ENCODE results near the gene PUS7. TPM values are rescaled to one million over a fixed set of nuclear protein-coding genes. Genes with fewer than 3 reads are reported as not detected.

The PUS7 gene, protein sequence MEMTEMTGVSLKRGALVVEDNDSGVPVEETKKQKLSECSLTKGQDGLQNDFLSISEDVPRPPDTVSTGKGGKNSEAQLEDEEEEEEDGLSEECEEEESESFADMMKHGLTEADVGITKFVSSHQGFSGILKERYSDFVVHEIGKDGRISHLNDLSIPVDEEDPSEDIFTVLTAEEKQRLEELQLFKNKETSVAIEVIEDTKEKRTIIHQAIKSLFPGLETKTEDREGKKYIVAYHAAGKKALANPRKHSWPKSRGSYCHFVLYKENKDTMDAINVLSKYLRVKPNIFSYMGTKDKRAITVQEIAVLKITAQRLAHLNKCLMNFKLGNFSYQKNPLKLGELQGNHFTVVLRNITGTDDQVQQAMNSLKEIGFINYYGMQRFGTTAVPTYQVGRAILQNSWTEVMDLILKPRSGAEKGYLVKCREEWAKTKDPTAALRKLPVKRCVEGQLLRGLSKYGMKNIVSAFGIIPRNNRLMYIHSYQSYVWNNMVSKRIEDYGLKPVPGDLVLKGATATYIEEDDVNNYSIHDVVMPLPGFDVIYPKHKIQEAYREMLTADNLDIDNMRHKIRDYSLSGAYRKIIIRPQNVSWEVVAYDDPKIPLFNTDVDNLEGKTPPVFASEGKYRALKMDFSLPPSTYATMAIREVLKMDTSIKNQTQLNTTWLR
- total RNA-seq = 8.6 and 14.2 TPM in 2 replicates

GRCh38 chr7:105521717-105522463 lies at the start of gene PUS7:
Gene PUS7, minus strand, starts transcription at chr7:105522271. Its CDS starts 13,759 bp downstream, at chr7:105508512.

GRCh38 chr7:105531792-105532671 lies 10.0 kb upstream of the PUS7 start, which contains the start of gene RINT1:
Gene RINT1, plus strand, starts transcription at chr7:105532201. Its CDS starts 115 bp downstream, at chr7:105532316.

Other genes starting within 250 kb of the PUS7 start
- gene SRPK2, start 133.3 kb downstream of the PUS7 start, total RNA-seq = 31.6 and 33.4 TPM in 2 replicates
- gene RINT1, start 9.9 kb upstream of the PUS7 start, total RNA-seq = 16.5 and 18.9 TPM in 2 replicates
- 0.33 and 0.39 TPM in 2 replicates for gene EFCAB10, start 59.2 kb upstream of the PUS7 start, total RNA-seq